HepG2 (cell line): Measurements from ENCODE around the gene PBX1. TPM values are rescaled to one million over a fixed set of nuclear protein-coding genes. Genes with fewer than 3 reads are reported as not detected.

Experiments
- ATAC-seq: fragments of 200-7000 bp; cut with Tn5 transposase; 3 replicates; pipeline ENCODE4 v1.9.1; 2020; ENCODE audit warnings: mild to moderate bottlenecking, moderate library complexity
- BruUV-seq: library from RNA; stranded (reverse); fragments of 400-500 nt; replicated peaks from 2 replicates; lab custom pipeline; 2021; lab: Mats Ljungman, UMichigan
- CTCF ChIA-PET: fragments of 300-600 bp; formaldehyde crosslinking; extraction: SDS; loops from one replicate; lab custom pipeline; 2021; ENCODE audit warnings: low total read pairs, inconsistent platforms, low intra/inter-chr PET ratio; lab: Yijun Ruan, JAX
- POLR2A ChIA-PET: fragments of 350-600 bp; sonication (Branson Sonifier 250); formaldehyde crosslinking; loops from one replicate; lab custom pipeline; 2020; ENCODE audit warnings: antibody characterized with exemption, inconsistent platforms; lab: Yijun Ruan, JAX
- DNase-seq: peaks from one replicate; pipeline ENCODE4 v3.0.0-alpha.2; 2015; ENCODE audit warnings: low spot score
- FAIRE-seq: peaks from 3 replicates; lab custom pipeline; 2011; peaks lifted over from hg19 to GRCh38; lab: Jason Lieb, UNC
- H2AFZ ChIP-seq: one replicate; pipeline ENCODE4 v1.6.1; 2011; ENCODE audit warnings: low read length, inconsistent platforms
- H3K27ac ChIP-seq: fragments of 300-600 bp; 3 replicates; pipeline ENCODE4 v1.8.0; 2011; ENCODE audit warnings: mixed run types, mild to moderate bottlenecking, mixed read lengths, low read length, inconsistent platforms; ENCODE audit not compliant: insufficient read depth; ENCODE audit errors: extremely low read length
- H3K27me3 ChIP-seq, 2 experiments: fragments of 200-600 bp in 1 of 2; 2 replicates in 1 of 2; 3 replicates in 1 of 2; pipeline versions ENCODE4 v1.6.0 to v1.8.0; 2011; ENCODE audit warnings: low read length in 2 of 2, mild to moderate bottlenecking in 2 of 2, moderate library complexity in 2 of 2, inconsistent platforms in 1 of 2; ENCODE audit not compliant: insufficient read depth in 2 of 2, control insufficient read depth in 1 of 2
- H3K36me3 ChIP-seq, 2 experiments: fragments of 200-600 bp in 1 of 2; replicated peaks in 1 of 2; 2 replicates in 1 of 2; 3 replicates in 1 of 2; pipeline versions ENCODE4 v1.5.1 to v1.8.0; 2011; ENCODE audit warnings: low read length in 2 of 2, inconsistent platforms in 1 of 2; ENCODE audit not compliant: insufficient read depth in 2 of 2, control insufficient read depth in 1 of 2
- H3K4me1 ChIP-seq: 2 replicates; pipeline ENCODE4 v1.5.1; 2012; ENCODE audit warnings: low read length, inconsistent platforms; ENCODE audit not compliant: insufficient read depth
- H3K4me2 ChIP-seq: 2 replicates; pipeline ENCODE4 v1.6.0; 2011; ENCODE audit warnings: low read depth, low read length, inconsistent platforms
- H3K4me3 ChIP-seq, 3 experiments: fragments of 200-600 bp in 1 of 3; sonication (generic), shearing (Covaris generic) in 1 of 3; replicated peaks in 1 of 3; 2 replicates each; pipeline ENCODE4 v1.5.1; 2011 to 2016; ENCODE audit warnings: low read length in 3 of 3, inconsistent platforms in 2 of 3, low read depth in 2 of 3, mild to moderate bottlenecking in 2 of 3, control low read depth in 1 of 3, mixed read lengths in 1 of 3; ENCODE audit not compliant: insufficient read depth in 1 of 3
- H3K79me2 ChIP-seq: one replicate; pipeline ENCODE4 v1.6.1; 2011; ENCODE audit warnings: low read length, inconsistent platforms; ENCODE audit not compliant: insufficient read depth
- H3K9ac ChIP-seq: 2 replicates; pipeline ENCODE4 v1.6.0; 2011; ENCODE audit warnings: mild to moderate bottlenecking, low read depth, low read length, inconsistent platforms; ENCODE audit not compliant: insufficient read depth
- H3K9me3 ChIP-seq: 2 replicates; pipeline ENCODE4 v1.5.1; 2012; ENCODE audit warnings: mild to moderate bottlenecking, low read length
- H4K20me1 ChIP-seq: 2 replicates; pipeline ENCODE4 v1.6.0; 2011; ENCODE audit warnings: inconsistent platforms, mild to moderate bottlenecking, low read length, moderate library complexity; ENCODE audit not compliant: insufficient read depth
- CEBPB ChIP-seq: IDR thresholded peaks from 2 replicates; pipeline ENCODE4 v1.6.1; 2011; ENCODE audit warnings: low read depth, low read length, improper control_type of control experiment, borderline replicate concordance
- ELF1 ChIP-seq: sonication (generic); formaldehyde crosslinking; IDR thresholded peaks from 2 replicates; pipeline ENCODE4 v1.4.0; 2020; ENCODE audit warnings: missing genetic modification reagents
- ETS1 ChIP-seq: sonication (generic); formaldehyde crosslinking; IDR thresholded peaks from 2 replicates; pipeline ENCODE4 v1.4.0; 2020; ENCODE audit warnings: missing genetic modification reagents
- KLF9 ChIP-seq: IDR thresholded peaks from 2 replicates; pipeline ENCODE4 v1.6.1; 2016; ENCODE audit warnings: low read depth
- MED13 ChIP-seq: sonication (generic); formaldehyde crosslinking; IDR thresholded peaks from 2 replicates; pipeline ENCODE4 v1.5.0; 2020; ENCODE audit warnings: missing genetic modification reagents
- NFYB ChIP-seq: sonication (generic); formaldehyde crosslinking; IDR thresholded peaks from 2 replicates; pipeline ENCODE4 v1.4.0; 2020; ENCODE audit warnings: missing genetic modification reagents
- RBAK ChIP-seq: sonication (generic); formaldehyde crosslinking; IDR thresholded peaks from 2 replicates; pipeline ENCODE4 v1.5.1; 2020; ENCODE audit warnings: mild to moderate bottlenecking, missing genetic modification reagents
- RFXANK ChIP-seq: IDR thresholded peaks from 2 replicates; pipeline ENCODE4 v1.6.1; 2016
- SNAPC4 ChIP-seq: sonication (generic); formaldehyde crosslinking; IDR thresholded peaks from 2 replicates; pipeline ENCODE4 v1.4.0; 2020; ENCODE audit warnings: mild to moderate bottlenecking, missing genetic modification reagents
- ZNF331 ChIP-seq: sonication (generic); formaldehyde crosslinking; IDR thresholded peaks from 2 replicates; pipeline ENCODE4 v1.4.0; 2020; ENCODE audit warnings: missing genetic modification reagents
- ZNF616 ChIP-seq: sonication (generic); formaldehyde crosslinking; IDR thresholded peaks from 2 replicates; pipeline ENCODE4 v1.5.0; 2020; ENCODE audit warnings: low read depth, mild to moderate bottlenecking, missing genetic modification reagents
- ZNF652 ChIP-seq: IDR thresholded peaks from 2 replicates; pipeline ENCODE4 v1.6.1; 2016; ENCODE audit warnings: low read depth, borderline replicate concordance
- ZNF781 ChIP-seq: sonication (generic); formaldehyde crosslinking; IDR thresholded peaks from 2 replicates; pipeline ENCODE4 v1.5.1; 2020; ENCODE audit warnings: borderline replicate concordance, mild to moderate bottlenecking, missing genetic modification reagents; ENCODE audit errors: not compliant biosample characterization
- ZSCAN12 ChIP-seq: sonication (generic); formaldehyde crosslinking; IDR thresholded peaks from 2 replicates; pipeline ENCODE4 v1.9.0; 2021; ENCODE audit warnings: mild to moderate bottlenecking, missing genetic modification reagents
- ZXDC ChIP-seq: sonication (generic); formaldehyde crosslinking; IDR thresholded peaks from 2 replicates; pipeline ENCODE4 v1.5.0; 2020; ENCODE audit warnings: mild to moderate bottlenecking, missing genetic modification reagents
- WGBS: methylation state at CpG from one replicate; pipeline ENCODE4 v1.1.6; 2017; ENCODE audit warnings: low lambda C conversion rate; 5-methylcytosine and 5-hydroxymethylcytosine counted together
- in situ Hi-C: cut with HindIII; loops from 2 replicates; pipeline ENCODE4 v1.10.0; 2017; ENCODE audit warnings: low pct_unique_long_range_greater_than_20kb; ENCODE audit not compliant: extremely low pct_ligation_motif_present
- intact Hi-C: fragments of 100-400 bp; cut with micrococcal nuclease; formaldehyde crosslinking; loops from one replicate; pipeline ENCODE4 v1.10.0; 2022; ENCODE audit not compliant: unreplicated experiment
- polyA plus RNA-seq, 8 experiments: library from polyadenylated mRNA; depleted of rRNA in 3 of 8; stranded (reverse) in 7 of 8; unstranded in 1 of 8; fragments of >200 nt; fragmentation: Illumina TruSeq in 4 of 8; extraction: Trizol in 4 of 8; gene quantifications; 2 replicates each; pipeline versions ENCODE4 v1.2.1 to v1.2.3, GENCODE V29; 2011 to 2016; ENCODE audit warnings: low read depth in 4 of 8, missing spikeins in 1 of 8, mixed read lengths in 1 of 8; ENCODE audit not compliant: insufficient read depth in 1 of 8
- total RNA-seq, 5 experiments: library from RNA; depleted of rRNA; stranded (reverse); fragments of >200 nt; fragmentation: Illumina TruSeq; extraction: Trizol; gene quantifications; 2 replicates each; pipeline ENCODE4 v1.2.3, GENCODE V29; 2016; ENCODE audit warnings: low read depth in 1 of 5

PBX1 gene
- total and polyA plus RNA-seq, 2 of the 13 experiments (the other 11 are each of a cell fraction or from before 2014, with no cell fraction given): 0.24 TPM; not detected in 1

GRCh38 chr1:164823486-164824279 lies 264.7 kb downstream of the PBX1 start:
- no peaks in the 10 kb centered on the region for H3K36me3 ChIP-seq
- in situ Hi-C loops: no loop called here
- H3K4me2 ChIP-seq: no peak overlapping the region
- POLR2A ChIA-PET: no interaction called here
- intact Hi-C loops: no loop called here
- no peak overlapping the region for H3K9ac ChIP-seq
- H3K4me1 ChIP-seq: no peaks in the 10 kb centered on the region
- ATAC-seq (no peak), FAIRE-seq (no peak), DNase-seq (no peak)
- H3K79me2 ChIP-seq: no peaks in the 10 kb centered on the region
- CTCF ChIA-PET: no interaction called here
- no peaks in the 10 kb centered on the region for H3K9me3 ChIP-seq
- whole genome bisulfite sequencing: 40% methylated on average over 5 of the region's 5 CpGs
- no peak overlapping the region for H2AFZ ChIP-seq
- H3K27ac ChIP-seq: no peak overlapping the region
- no peak overlapping the region for H3K4me3 ChIP-seq
- no TSS peak for BruUV-seq
- no peaks in the 10 kb centered on the region for H4K20me1 ChIP-seq
- no peaks in the 10 kb centered on the region for H3K27me3 ChIP-seq
- TF ChIP-seq MED13 (CRISPR knock-in tag) (no peak), KLF9 (CRISPR knock-in tag) (no peak), NFYB (CRISPR knock-in tag) (no peak), ETS1 (CRISPR knock-in tag) (no peak), RBAK (CRISPR knock-in tag) (no peak), ZNF652 (CRISPR knock-in tag) (no peak), RFXANK (CRISPR knock-in tag) (no peak), SNAPC4 (CRISPR knock-in tag) (no peak), CEBPB (no peak), ZXDC (no peak), ZNF331 (CRISPR knock-in tag) (no peak), ZNF781 (CRISPR knock-in tag) (no peak), ZNF616 (CRISPR knock-in tag) (no peak), ELF1 (CRISPR knock-in tag) (no peak), ZSCAN12 (CRISPR knock-in tag) (no peak)
